ENCODE data around the gene BEND6. TPM values are rescaled to one million over a fixed set of nuclear protein-coding genes. Genes with fewer than 3 reads are reported as not detected.
A peak's percentile ranks its signal among the peaks of the same experiment; 100 is the strongest.

Gene BEND6
- total and polyA plus RNA-seq, 2 of the 13 experiments (the other 11 are each of a cell fraction or from before 2014, with no cell fraction given), result 0.20 to 0.21 TPM

DNA sequence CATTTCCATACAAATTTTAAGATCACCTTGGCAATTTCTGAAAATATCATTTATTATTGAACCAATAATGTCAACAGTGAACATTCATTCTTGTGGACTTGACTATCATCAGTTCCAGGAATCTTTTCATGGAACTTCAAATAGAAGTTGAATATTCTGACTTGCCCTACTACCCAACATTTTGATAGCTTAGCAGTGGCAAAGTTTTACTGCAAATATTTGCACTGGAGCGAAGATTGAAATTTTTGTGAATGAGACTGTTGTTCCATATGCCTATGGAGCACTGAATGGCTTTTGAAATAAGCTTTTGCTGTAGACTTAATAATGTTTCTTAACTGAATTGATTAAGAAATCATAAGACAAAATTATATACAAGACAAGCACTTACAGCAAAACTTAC is 23.6 kb downstream of the BEND6 start:
- no peak overlapping the region for H2AFZ ChIP-seq (ENCODE audit: low read length)
- peaks cover 14% of the 10 kb centered on the region for H3K9me3 ChIP-seq (ENCODE audit: low read length)
- no peak overlapping the region for H3K4me2 ChIP-seq (ENCODE audit: low read depth, low read length)
- H3K27me3 ChIP-seq (ENCODE audit: control insufficient read depth in 1 of 2, insufficient read depth in 2 of 2, low read length in 2 of 2), result peaks cover 0 to 9% of the 10 kb centered on the region in 2 experiments; a peak in 3 of 5 replicates
- intact Hi-C loops (cut with micrococcal nuclease; ENCODE audit: unreplicated experiment), result no loop called here
- no peak overlapping the region for H3K4me3 ChIP-seq (replicated peaks in 1 of 3; ENCODE audit: insufficient read depth in 1 of 3, low read depth in 2 of 3, low read length in 3 of 3)
- H3K4me1 ChIP-seq (ENCODE audit: insufficient read depth, low read length), result peaks cover 13% of the 10 kb centered on the region
- no peak overlapping the region for H3K9ac ChIP-seq (ENCODE audit: insufficient read depth, low read depth, low read length)
- H3K36me3 ChIP-seq (replicated peaks in 1 of 2; ENCODE audit: control insufficient read depth in 1 of 2, insufficient read depth in 2 of 2, low read length in 2 of 2), result no peaks in the 10 kb centered on the region
- FAIRE-seq (peak; percentile 28), ATAC-seq (peak; percentile 41; the same call in 1 of the 3 replicates), DNase-seq (ENCODE audit: low spot score) (peak; percentile 43)
- WGBS (ENCODE audit: low lambda C conversion rate), result 0% methylated on average over 1 of the region's 1 CpG
- H4K20me1 ChIP-seq (ENCODE audit: insufficient read depth, low read length), result no peaks in the 10 kb centered on the region
- CTCF ChIA-PET (ENCODE audit: low intra/inter-chr PET ratio, low total read pairs), result no interaction called here
- BruUV-seq (replicated peaks), result no TSS peak
- H3K79me2 ChIP-seq (ENCODE audit: insufficient read depth, low read length), result no peaks in the 10 kb centered on the region
- POLR2A ChIA-PET, result no interaction called here
- in situ Hi-C loops (cut with HindIII; ENCODE audit: extremely low pct_ligation_motif_present, low pct_unique_long_range_greater_than_20kb), result no loop called here
- H3K27ac ChIP-seq (ENCODE audit: extremely low read length, insufficient read depth, low read length), result no peak overlapping the region
- TF ChIP-seq, protein P1, sequence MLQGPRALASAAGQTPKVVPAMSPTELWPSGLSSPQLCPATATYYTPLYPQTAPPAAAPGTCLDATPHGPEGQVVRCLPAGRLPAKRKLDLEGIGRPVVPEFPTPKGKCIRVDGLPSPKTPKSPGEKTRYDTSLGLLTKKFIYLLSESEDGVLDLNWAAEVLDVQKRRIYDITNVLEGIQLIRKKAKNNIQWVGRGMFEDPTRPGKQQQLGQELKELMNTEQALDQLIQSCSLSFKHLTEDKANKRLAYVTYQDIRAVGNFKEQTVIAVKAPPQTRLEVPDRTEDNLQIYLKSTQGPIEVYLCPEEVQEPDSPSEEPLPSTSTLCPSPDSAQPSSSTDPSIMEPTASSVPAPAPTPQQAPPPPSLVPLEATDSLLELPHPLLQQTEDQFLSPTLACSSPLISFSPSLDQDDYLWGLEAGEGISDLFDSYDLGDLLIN (CRISPR knock-in tag; IDR thresholded peaks at IDR 0.05; ENCODE audit: borderline replicate concordance), result no peak
- TF ChIP-seq SOX13 (IDR thresholded peaks at IDR 0.05), result no peak
- peak in 1 of 2 experiments; percentile 34; a peak in 1 of 4 replicates for TF ChIP-seq SOX13 (CRISPR knock-in tag; conservative IDR thresholded peaks at IDR 0.05 in 1 of 2, IDR thresholded peaks at IDR 0.05 in 1 of 2)
- TF ChIP-seq ZNF644 (CRISPR knock-in tag; IDR thresholded peaks at IDR 0.05; ENCODE audit: low read depth), result 0 out of 2 replicates have a peak, but pooled peaks have one; percentile 44
- TF ChIP-seq GFI1 (CRISPR knock-in tag; IDR thresholded peaks at IDR 0.05; ENCODE audit: borderline replicate concordance), result no peak
- TF ChIP-seq, protein P2, sequence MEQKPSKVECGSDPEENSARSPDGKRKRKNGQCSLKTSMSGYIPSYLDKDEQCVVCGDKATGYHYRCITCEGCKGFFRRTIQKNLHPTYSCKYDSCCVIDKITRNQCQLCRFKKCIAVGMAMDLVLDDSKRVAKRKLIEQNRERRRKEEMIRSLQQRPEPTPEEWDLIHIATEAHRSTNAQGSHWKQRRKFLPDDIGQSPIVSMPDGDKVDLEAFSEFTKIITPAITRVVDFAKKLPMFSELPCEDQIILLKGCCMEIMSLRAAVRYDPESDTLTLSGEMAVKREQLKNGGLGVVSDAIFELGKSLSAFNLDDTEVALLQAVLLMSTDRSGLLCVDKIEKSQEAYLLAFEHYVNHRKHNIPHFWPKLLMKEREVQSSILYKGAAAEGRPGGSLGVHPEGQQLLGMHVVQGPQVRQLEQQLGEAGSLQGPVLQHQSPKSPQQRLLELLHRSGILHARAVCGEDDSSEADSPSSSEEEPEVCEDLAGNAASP (CRISPR knock-in tag; IDR thresholded peaks at IDR 0.05; ENCODE audit: borderline replicate concordance), result no peak
- TF ChIP-seq RBAK (CRISPR knock-in tag; IDR thresholded peaks at IDR 0.05), result no peak
- TF ChIP-seq, protein P3, sequence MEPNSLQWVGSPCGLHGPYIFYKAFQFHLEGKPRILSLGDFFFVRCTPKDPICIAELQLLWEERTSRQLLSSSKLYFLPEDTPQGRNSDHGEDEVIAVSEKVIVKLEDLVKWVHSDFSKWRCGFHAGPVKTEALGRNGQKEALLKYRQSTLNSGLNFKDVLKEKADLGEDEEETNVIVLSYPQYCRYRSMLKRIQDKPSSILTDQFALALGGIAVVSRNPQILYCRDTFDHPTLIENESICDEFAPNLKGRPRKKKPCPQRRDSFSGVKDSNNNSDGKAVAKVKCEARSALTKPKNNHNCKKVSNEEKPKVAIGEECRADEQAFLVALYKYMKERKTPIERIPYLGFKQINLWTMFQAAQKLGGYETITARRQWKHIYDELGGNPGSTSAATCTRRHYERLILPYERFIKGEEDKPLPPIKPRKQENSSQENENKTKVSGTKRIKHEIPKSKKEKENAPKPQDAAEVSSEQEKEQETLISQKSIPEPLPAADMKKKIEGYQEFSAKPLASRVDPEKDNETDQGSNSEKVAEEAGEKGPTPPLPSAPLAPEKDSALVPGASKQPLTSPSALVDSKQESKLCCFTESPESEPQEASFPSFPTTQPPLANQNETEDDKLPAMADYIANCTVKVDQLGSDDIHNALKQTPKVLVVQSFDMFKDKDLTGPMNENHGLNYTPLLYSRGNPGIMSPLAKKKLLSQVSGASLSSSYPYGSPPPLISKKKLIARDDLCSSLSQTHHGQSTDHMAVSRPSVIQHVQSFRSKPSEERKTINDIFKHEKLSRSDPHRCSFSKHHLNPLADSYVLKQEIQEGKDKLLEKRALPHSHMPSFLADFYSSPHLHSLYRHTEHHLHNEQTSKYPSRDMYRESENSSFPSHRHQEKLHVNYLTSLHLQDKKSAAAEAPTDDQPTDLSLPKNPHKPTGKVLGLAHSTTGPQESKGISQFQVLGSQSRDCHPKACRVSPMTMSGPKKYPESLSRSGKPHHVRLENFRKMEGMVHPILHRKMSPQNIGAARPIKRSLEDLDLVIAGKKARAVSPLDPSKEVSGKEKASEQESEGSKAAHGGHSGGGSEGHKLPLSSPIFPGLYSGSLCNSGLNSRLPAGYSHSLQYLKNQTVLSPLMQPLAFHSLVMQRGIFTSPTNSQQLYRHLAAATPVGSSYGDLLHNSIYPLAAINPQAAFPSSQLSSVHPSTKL (CRISPR knock-in tag; IDR thresholded peaks at IDR 0.05), result peak; percentile 34; the same call in 1 of the 2 replicates
- no peak for TF ChIP-seq ATM (IDR thresholded peaks at IDR 0.05; ENCODE audit: borderline replicate concordance)
- no peak for TF ChIP-seq HNRNPH1 (optimal IDR thresholded peaks at IDR 0.05; ENCODE audit: low read depth, low read length)
- no peak for TF ChIP-seq TAF15 (IDR thresholded peaks at IDR 0.05; ENCODE audit: low read depth, low read length, poor library complexity, severe bottlenecking)
- TF ChIP-seq, protein P4, sequence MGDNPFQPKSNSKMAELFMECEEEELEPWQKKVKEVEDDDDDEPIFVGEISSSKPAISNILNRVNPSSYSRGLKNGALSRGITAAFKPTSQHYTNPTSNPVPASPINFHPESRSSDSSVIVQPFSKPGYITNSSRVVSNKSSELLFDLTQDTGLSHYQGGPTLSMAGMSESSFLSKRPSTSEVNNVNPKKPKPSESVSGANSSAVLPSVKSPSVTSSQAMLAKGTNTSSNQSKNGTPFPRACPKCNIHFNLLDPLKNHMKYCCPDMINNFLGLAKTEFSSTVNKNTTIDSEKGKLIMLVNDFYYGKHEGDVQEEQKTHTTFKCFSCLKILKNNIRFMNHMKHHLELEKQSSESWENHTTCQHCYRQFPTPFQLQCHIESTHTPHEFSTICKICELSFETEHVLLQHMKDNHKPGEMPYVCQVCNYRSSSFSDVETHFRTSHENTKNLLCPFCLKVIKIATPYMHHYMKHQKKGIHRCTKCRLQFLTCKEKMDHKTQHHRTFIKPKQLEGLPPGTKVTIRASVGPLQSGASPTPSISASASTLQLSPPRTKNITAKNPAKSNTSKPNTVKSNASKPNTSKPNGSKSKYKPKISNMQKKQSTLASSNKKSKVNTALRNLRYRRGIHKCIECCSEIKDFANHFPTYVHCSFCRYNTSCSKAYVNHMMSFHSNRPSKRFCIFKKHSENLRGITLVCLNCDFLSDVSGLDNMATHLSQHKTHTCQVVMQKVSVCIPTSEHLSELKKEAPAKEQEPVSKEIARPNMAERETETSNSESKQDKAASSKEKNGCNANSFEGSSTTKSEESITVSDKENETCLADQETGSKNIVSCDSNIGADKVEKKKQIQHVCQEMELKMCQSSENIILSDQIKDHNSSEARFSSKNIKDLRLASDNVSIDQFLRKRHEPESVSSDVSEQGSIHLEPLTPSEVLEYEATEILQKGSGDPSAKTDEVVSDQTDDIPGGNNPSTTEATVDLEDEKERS (CRISPR knock-in tag; IDR thresholded peaks at IDR 0.05), result no peak
- no peak for TF ChIP-seq CCAR2 (optimal IDR thresholded peaks at IDR 0.05; ENCODE audit: low read depth, low read length)
- TF ChIP-seq FOXA1 (IDR thresholded peaks at IDR 0.05), result no peak
- TF ChIP-seq FOXA1 (CRISPR knock-in tag; IDR thresholded peaks at IDR 0.05), result 0 out of 2 replicates have a peak, but pooled peaks have one; percentile 8
- no peak for TF ChIP-seq NR3C1 (CRISPR knock-in tag; IDR thresholded peaks at IDR 0.05)
